Thyroid gland (tissue), 4 donors: Measurements from ENCODE around the gene MAP3K6.

Experiments
- CTCF ChIP-seq, 6 experiments: fragments of 200-600 bp in 3 of 6; fragments of 450-650 bp in 3 of 6; sonication (generic) in 3 of 6; IDR thresholded peaks; one replicate each; pipeline ENCODE4 v1.5.1; 2016 to 2019; ENCODE audit warnings: antibody characterized with exemption in 6 of 6, mild to moderate bottlenecking in 2 of 6, inconsistent platforms in 1 of 6, moderate library complexity in 1 of 6
- POLR2A ChIP-seq, 2 donors: fragments of 450-650 bp; IDR thresholded peaks; one replicate each; pipeline ENCODE4 v1.6.1; 2017; ENCODE audit warnings: antibody characterized with exemption in 2 of 2, mild to moderate bottlenecking in 2 of 2, moderate library complexity in 1 of 2

GRCh38 chr1:27348861-27349783 lies 17.6 kb downstream of the MAP3K6 start:
- no peak for TF ChIP-seq POLR2A (IDR thresholded peaks at IDR 0.05)
- no peak for TF ChIP-seq CTCF (IDR thresholded peaks at IDR 0.05)
